GM18873 (cell line): ENCODE results near the gene SYNDIG1L.
A peak's percentile ranks its signal among the peaks of the same experiment; 100 is the strongest.
"Not testable (repeated sequence)": the region's sequence is repeated elsewhere in the genome, so short reads cannot be mapped to it uniquely, and the experiment has no call there.

ENCODE experiments used
- ATAC-seq: cut with Tn5 transposase; IDR thresholded peaks from one replicate; pipeline ENCODE4 v1.9.1; 2021; ENCODE audit warnings: mild to moderate bottlenecking, moderate library complexity, moderate number of reproducible peaks; ENCODE audit not compliant: unreplicated experiment, low FRiP score

SYNDIG1L gene

GRCh38 chr14:74404435-74404834, 21.6 kb downstream of the SYNDIG1L start:
- ATAC-seq = no peak

- no peak for ATAC-seq
These were observed 22.2 kb downstream of the SYNDIG1L start for GRCh38 chr14:74403619-74404417.

GRCh38 chr14:74402401-74403251, 23.4 kb downstream of the SYNDIG1L start:
- no peak for ATAC-seq

GRCh38 chr14:74401504-74402241, 24.3 kb downstream of the SYNDIG1L start:
- peak; percentile 71 for ATAC-seq

- ATAC-seq = no peak
These were observed 25.0 kb downstream of the SYNDIG1L start for GRCh38 chr14:74400919-74401503.

- ATAC-seq = no peak
These were observed 25.9 kb downstream of the SYNDIG1L start for GRCh38 chr14:74400031-74400685.

GRCh38 chr14:74395094-74395493, 30.9 kb downstream of the SYNDIG1L start:
- no peak for ATAC-seq

GRCh38 chr14:74394549-74394948, 31.5 kb downstream of the SYNDIG1L start:
- no peak for ATAC-seq

GRCh38 chr14:74392616-74393570, 33.1 kb downstream of the SYNDIG1L start:
- ATAC-seq = no peak

GRCh38 chr14:74391479-74391878, 34.5 kb downstream of the SYNDIG1L start:
- no peak for ATAC-seq

- ATAC-seq = not testable (repeated sequence)
These were observed 35.5 kb downstream of the SYNDIG1L start for GRCh38 chr14:74390505-74390904.

GRCh38 chr14:74389980-74390379, 36.0 kb downstream of the SYNDIG1L start:
- no peak for ATAC-seq

GRCh38 chr14:74382231-74382630, 43.8 kb downstream of the SYNDIG1L start:
- no peak for ATAC-seq

- ATAC-seq = not testable (repeated sequence)
These were observed 44.4 kb downstream of the SYNDIG1L start for GRCh38 chr14:74381571-74381970.

- no peak for ATAC-seq
These were observed 45.2 kb downstream of the SYNDIG1L start for GRCh38 chr14:74380845-74381244.

- ATAC-seq = no peak
These were observed 45.8 kb downstream of the SYNDIG1L start for GRCh38 chr14:74380172-74380571.

GRCh38 chr14:74377976-74378690, 47.9 kb downstream of the SYNDIG1L start:
- no peak for ATAC-seq

GRCh38 chr14:74368441-74368840, 57.6 kb downstream of the SYNDIG1L start:
- ATAC-seq = no peak
